ENCODE data around the gene CPLANE1.
"Not testable (repeated sequence)": the region's sequence is repeated elsewhere in the genome, so short reads cannot be mapped to it uniquely, and the experiment has no call there.

The CPLANE1 gene

DNA sequence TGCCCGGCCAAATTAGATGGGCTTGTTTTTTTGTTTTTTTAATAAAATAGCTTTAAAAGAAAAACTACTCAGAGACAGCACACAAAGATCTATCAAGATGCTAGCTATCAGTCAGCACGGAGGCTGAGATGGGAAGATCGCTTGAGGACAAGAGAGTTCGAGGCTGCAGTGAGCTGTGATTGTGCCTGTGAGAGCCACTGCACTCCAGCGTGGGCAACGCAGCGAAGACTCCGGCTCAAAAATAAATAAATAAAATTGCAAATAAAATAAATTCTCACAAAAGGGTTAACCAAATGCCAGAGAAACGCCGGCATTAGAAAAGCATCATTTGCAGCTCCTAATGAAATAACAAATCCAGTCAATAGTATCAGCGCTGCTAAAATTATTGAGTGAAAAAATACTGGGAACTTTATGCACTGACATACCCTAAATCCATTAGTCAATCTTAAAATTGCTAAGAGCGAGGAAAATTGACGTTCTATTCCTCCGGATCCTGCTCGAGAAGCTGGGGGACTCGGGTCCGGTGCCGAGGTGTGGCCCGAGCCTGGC, 681 bp downstream of the CPLANE1 start:
- Histone ChIP-seq H3K9me3 (ENCODE audit: control insufficient read depth, low read length) (no peaks in the 10 kb centered on the region), H3K4me3 (ENCODE audit: extremely low read depth, insufficient read depth, low read length, poor library complexity, severe bottlenecking) (peak overlapping the region; percentile 79), H3K36me3 (ENCODE audit: control insufficient read depth, insufficient read depth, low read length) (peaks cover 2% of the 10 kb centered on the region), H3K4me1 (ENCODE audit: control insufficient read depth, insufficient read depth, low read length, poor library complexity, severe bottlenecking) (peaks cover 7% of the 10 kb centered on the region), H3K27ac (ENCODE audit: low read depth, low read length, severe bottlenecking) (peak overlapping the region; percentile 94)
- WGBS, 2 experiments (ENCODE audit: insufficient coverage in 2 of 2) = 7 to 15% methylated on average over 9 to 11 of the region's 19 CpGs

DNA sequence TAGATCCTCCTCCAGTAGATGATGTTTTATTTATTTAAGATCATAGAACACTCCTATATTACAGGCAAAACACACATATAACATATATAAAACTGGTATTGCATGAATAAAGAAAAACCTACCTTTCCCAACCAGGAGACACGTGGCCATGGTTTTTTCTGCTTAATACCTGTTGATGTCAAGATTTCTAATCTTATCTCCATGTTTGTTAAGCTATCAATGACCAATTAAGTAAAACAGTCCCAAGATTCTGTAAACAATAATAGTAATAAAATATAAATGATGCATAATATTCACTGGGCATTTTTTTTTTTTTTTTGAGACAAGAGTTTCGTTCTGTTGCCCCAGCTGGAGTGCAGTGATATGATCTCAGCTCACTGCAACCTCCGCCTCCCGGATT, 1.7 kb downstream of the CPLANE1 start:
- peaks cover 7% of the 10 kb centered on the region for H3K4me1 ChIP-seq (ENCODE audit: control insufficient read depth, insufficient read depth, low read length, poor library complexity, severe bottlenecking)
- no peak overlapping the region for H3K27ac ChIP-seq (ENCODE audit: low read depth, low read length, severe bottlenecking)
- WGBS, 2 experiments (ENCODE audit: insufficient coverage in 2 of 2) = 95 to 100% methylated on average over 1 to 3 of the region's 4 CpGs
- H3K4me3 ChIP-seq (ENCODE audit: extremely low read depth, insufficient read depth, low read length, poor library complexity, severe bottlenecking) = no peak overlapping the region
- peaks cover 7% of the 10 kb centered on the region for H3K36me3 ChIP-seq (ENCODE audit: control insufficient read depth, insufficient read depth, low read length)
- H3K9me3 ChIP-seq (ENCODE audit: control insufficient read depth, low read length) = no peaks in the 10 kb centered on the region

DNA sequence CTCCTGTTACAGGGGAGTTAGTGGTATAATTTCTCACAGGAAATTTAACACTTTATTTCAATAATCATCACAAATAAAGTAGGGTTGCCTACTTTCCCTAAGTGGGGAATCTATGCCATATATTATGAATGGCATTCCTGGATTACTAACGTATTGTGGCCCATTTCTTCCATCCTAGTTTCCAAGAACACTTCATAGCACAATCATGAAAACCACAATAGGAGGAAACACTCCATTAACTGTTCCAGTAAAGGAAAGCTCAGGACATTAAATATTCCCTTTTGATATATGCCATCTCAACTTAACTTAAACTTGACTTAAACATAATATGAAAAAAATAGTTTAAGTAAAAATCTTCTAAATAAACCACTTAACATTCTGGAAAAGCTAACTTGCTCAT, 2.1 kb downstream of the CPLANE1 start:
- H3K9me3 ChIP-seq (ENCODE audit: control insufficient read depth, low read length) = no peaks in the 10 kb centered on the region
- H3K36me3 ChIP-seq (ENCODE audit: control insufficient read depth, insufficient read depth, low read length) = peaks cover 9% of the 10 kb centered on the region
- peaks cover 7% of the 10 kb centered on the region for H3K4me1 ChIP-seq (ENCODE audit: control insufficient read depth, insufficient read depth, low read length, poor library complexity, severe bottlenecking)
- H3K27ac ChIP-seq (ENCODE audit: low read depth, low read length, severe bottlenecking) = no peak overlapping the region
- no peak overlapping the region for H3K4me3 ChIP-seq (ENCODE audit: extremely low read depth, insufficient read depth, low read length, poor library complexity, severe bottlenecking)
- no CpG with 5 or more reads among the region's 1 CpG for WGBS, 2 experiments (ENCODE audit: insufficient coverage in 2 of 2)

GRCh38 chr5:37234288-37234687, 14.9 kb downstream of the CPLANE1 start:
- H3K27ac ChIP-seq (ENCODE audit: low read depth, low read length, severe bottlenecking) = no peak overlapping the region
- WGBS, 2 experiments (ENCODE audit: insufficient coverage in 2 of 2) = no CpG with 5 or more reads among the region's 2 CpGs
- no peaks in the 10 kb centered on the region for H3K4me1 ChIP-seq (ENCODE audit: control insufficient read depth, insufficient read depth, low read length, poor library complexity, severe bottlenecking)
- H3K36me3 ChIP-seq (ENCODE audit: control insufficient read depth, insufficient read depth, low read length) = peaks cover 58% of the 10 kb centered on the region
- H3K4me3 ChIP-seq (ENCODE audit: extremely low read depth, insufficient read depth, low read length, poor library complexity, severe bottlenecking) = no peak overlapping the region
- H3K9me3 ChIP-seq (ENCODE audit: control insufficient read depth, low read length) = no peaks in the 10 kb centered on the region

- peaks cover 49% of the 10 kb centered on the region for H3K36me3 ChIP-seq (ENCODE audit: control insufficient read depth, insufficient read depth, low read length)
- H3K27ac ChIP-seq (ENCODE audit: low read depth, low read length, severe bottlenecking) = no peak overlapping the region
Measured at GRCh38 chr5:37226377-37226776, 22.8 kb downstream of the CPLANE1 start.

GRCh38 chr5:37222181-37222580, 27.0 kb downstream of the CPLANE1 start:
- Histone ChIP-seq H3K27ac (ENCODE audit: low read depth, low read length, severe bottlenecking) (no peak overlapping the region), H3K9me3 (ENCODE audit: control insufficient read depth, low read length) (no peaks in the 10 kb centered on the region), H3K36me3 (ENCODE audit: control insufficient read depth, insufficient read depth, low read length) (peaks cover 60% of the 10 kb centered on the region), H3K4me1 (ENCODE audit: control insufficient read depth, insufficient read depth, low read length, poor library complexity, severe bottlenecking) (no peaks in the 10 kb centered on the region), H3K4me3 (ENCODE audit: extremely low read depth, insufficient read depth, low read length, poor library complexity, severe bottlenecking) (no peak overlapping the region)

More at GRCh38 chr5:37226377-37226776, 22.8 kb downstream of the CPLANE1 start:
- H3K4me3 ChIP-seq (ENCODE audit: extremely low read depth, insufficient read depth, low read length, poor library complexity, severe bottlenecking) = no peak overlapping the region
- H3K4me1 ChIP-seq (ENCODE audit: control insufficient read depth, insufficient read depth, low read length, poor library complexity, severe bottlenecking) = no peaks in the 10 kb centered on the region
- no peaks in the 10 kb centered on the region for H3K9me3 ChIP-seq (ENCODE audit: control insufficient read depth, low read length)

GRCh38 chr5:37220426-37220825, 28.8 kb downstream of the CPLANE1 start:
- H3K4me3 ChIP-seq (ENCODE audit: extremely low read depth, insufficient read depth, low read length, poor library complexity, severe bottlenecking); H3K4me1 ChIP-seq (ENCODE audit: control insufficient read depth, insufficient read depth, low read length, poor library complexity, severe bottlenecking); H3K27ac ChIP-seq (ENCODE audit: low read depth, low read length, severe bottlenecking); H3K9me3 ChIP-seq (ENCODE audit: control insufficient read depth, low read length): not testable (repeated sequence)
- peaks cover 63% of the 10 kb centered on the region for H3K36me3 ChIP-seq (ENCODE audit: control insufficient read depth, insufficient read depth, low read length)
- WGBS, 2 experiments (ENCODE audit: insufficient coverage in 2 of 2) = 93 to 96% methylated on average over 2 to 3 of the region's 6 CpGs

GRCh38 chr5:37219384-37219783, 29.8 kb downstream of the CPLANE1 start:
- WGBS, 2 experiments (ENCODE audit: insufficient coverage in 2 of 2) = 100% methylated on average over 2 of the region's 5 CpGs; no CpG with 5 or more reads in 1 of the 2 experiments
- H3K36me3 ChIP-seq (ENCODE audit: control insufficient read depth, insufficient read depth, low read length) = peaks cover 54% of the 10 kb centered on the region
- H3K9me3 ChIP-seq (ENCODE audit: control insufficient read depth, low read length); H3K4me3 ChIP-seq (ENCODE audit: extremely low read depth, insufficient read depth, low read length, poor library complexity, severe bottlenecking); H3K27ac ChIP-seq (ENCODE audit: low read depth, low read length, severe bottlenecking); H3K4me1 ChIP-seq (ENCODE audit: control insufficient read depth, insufficient read depth, low read length, poor library complexity, severe bottlenecking): not testable (repeated sequence)

GRCh38 chr5:37217976-37218375, 31.2 kb downstream of the CPLANE1 start:
- WGBS, 2 experiments (ENCODE audit: insufficient coverage in 2 of 2) = no CpG with 5 or more reads among the region's 1 CpG
- Histone ChIP-seq H3K36me3 (ENCODE audit: control insufficient read depth, insufficient read depth, low read length) (peaks cover 51% of the 10 kb centered on the region), H3K27ac (ENCODE audit: low read depth, low read length, severe bottlenecking) (no peak overlapping the region)

GRCh38 chr5:37214550-37214949, 34.6 kb downstream of the CPLANE1 start:
- no CpG with 5 or more reads among the region's 1 CpG for WGBS, 2 experiments (ENCODE audit: insufficient coverage in 2 of 2)
- H3K4me3 ChIP-seq (ENCODE audit: extremely low read depth, insufficient read depth, low read length, poor library complexity, severe bottlenecking) = no peak overlapping the region
- H3K27ac ChIP-seq (ENCODE audit: low read depth, low read length, severe bottlenecking) = no peak overlapping the region
- H3K9me3 ChIP-seq (ENCODE audit: control insufficient read depth, low read length) = no peaks in the 10 kb centered on the region
- peaks cover 40% of the 10 kb centered on the region for H3K36me3 ChIP-seq (ENCODE audit: control insufficient read depth, insufficient read depth, low read length)
- H3K4me1 ChIP-seq (ENCODE audit: control insufficient read depth, insufficient read depth, low read length, poor library complexity, severe bottlenecking) = no peaks in the 10 kb centered on the region

More at GRCh38 chr5:37217976-37218375, 31.2 kb downstream of the CPLANE1 start:
- Histone ChIP-seq H3K9me3 (ENCODE audit: control insufficient read depth, low read length) (no peaks in the 10 kb centered on the region), H3K4me3 (ENCODE audit: extremely low read depth, insufficient read depth, low read length, poor library complexity, severe bottlenecking) (no peak overlapping the region), H3K4me1 (ENCODE audit: control insufficient read depth, insufficient read depth, low read length, poor library complexity, severe bottlenecking) (no peaks in the 10 kb centered on the region)

DNA sequence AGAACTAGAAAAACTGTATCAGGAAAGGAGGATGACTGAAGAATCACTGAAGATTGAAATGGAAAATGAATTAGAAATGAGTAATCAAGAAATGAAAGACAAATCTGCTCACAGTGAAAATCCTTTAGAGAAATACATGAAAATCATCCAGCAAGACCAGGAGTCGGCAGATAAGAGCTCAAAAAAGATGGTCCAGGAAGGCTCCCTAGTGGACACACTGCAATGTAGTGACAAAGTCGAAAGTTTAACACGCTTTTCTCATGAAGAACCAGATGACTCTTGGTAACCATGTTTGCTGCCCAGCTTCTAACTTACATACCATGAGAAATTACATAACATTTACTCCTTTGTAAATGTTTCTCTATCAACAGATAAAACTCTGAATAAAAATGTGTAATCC, 37.1 kb downstream of the CPLANE1 start:
- Histone ChIP-seq H3K27ac (ENCODE audit: low read depth, low read length, severe bottlenecking) (no peak overlapping the region), H3K4me3 (ENCODE audit: extremely low read depth, insufficient read depth, low read length, poor library complexity, severe bottlenecking) (no peak overlapping the region), H3K9me3 (ENCODE audit: control insufficient read depth, low read length) (no peaks in the 10 kb centered on the region), H3K4me1 (ENCODE audit: control insufficient read depth, insufficient read depth, low read length, poor library complexity, severe bottlenecking) (no peaks in the 10 kb centered on the region), H3K36me3 (ENCODE audit: control insufficient read depth, insufficient read depth, low read length) (peaks cover 43% of the 10 kb centered on the region)
- 79 to 90% methylated on average over 2 to 3 of the region's 3 CpGs for WGBS, 2 experiments (ENCODE audit: insufficient coverage in 2 of 2)

Measured in mesodermal cell (in vitro differentiated cells).